HEK293T (cell line): Measurements from ENCODE around the gene PDE4B.

Experiments
- ARNT ChIP-seq: fragments of 450-650 bp; IDR thresholded peaks from 2 replicates; pipeline ENCODE4 v1.6.1; 2017; ENCODE audit warnings: mild to moderate bottlenecking
- BHLHE40 ChIP-seq: fragments of 450-650 bp; IDR thresholded peaks from 2 replicates; pipeline ENCODE4 v1.6.1; 2016; ENCODE audit warnings: mild to moderate bottlenecking, moderate library complexity, borderline replicate concordance
- ELF4 ChIP-seq: fragments of 450-650 bp; IDR thresholded peaks from 2 replicates; pipeline ENCODE4 v1.6.1; 2017; ENCODE audit warnings: antibody characterized with exemption
- FOXA1 ChIP-seq: fragments of 450-650 bp; IDR thresholded peaks from 2 replicates; pipeline ENCODE4 v1.6.1; 2016; ENCODE audit warnings: mild to moderate bottlenecking
- FOXK2 ChIP-seq: fragments of 450-650 bp; IDR thresholded peaks from 2 replicates; pipeline ENCODE4 v1.6.1; 2016; ENCODE audit warnings: mild to moderate bottlenecking
- FOXM1 ChIP-seq: fragments of 450-650 bp; IDR thresholded peaks from 2 replicates; pipeline ENCODE4 v1.6.1; 2017; ENCODE audit warnings: mild to moderate bottlenecking, borderline replicate concordance
- HDGF ChIP-seq: fragments of 450-650 bp; IDR thresholded peaks from 2 replicates; pipeline ENCODE4 v1.6.1; 2017; ENCODE audit warnings: antibody characterized with exemption, borderline replicate concordance
- L3MBTL2 ChIP-seq: fragments of 450-650 bp; conservative IDR thresholded peaks from 2 replicates; pipeline ENCODE4 v1.6.1; 2016; ENCODE audit warnings: mild to moderate bottlenecking
- NFRKB ChIP-seq: fragments of 450-650 bp; IDR thresholded peaks from 2 replicates; pipeline ENCODE4 v1.6.1; 2016; ENCODE audit warnings: mild to moderate bottlenecking, moderate library complexity
- SP1 ChIP-seq: fragments of 450-650 bp; IDR thresholded peaks from 2 replicates; pipeline ENCODE4 v1.6.1; 2017
- SUZ12 ChIP-seq: fragments of 450-650 bp; IDR thresholded peaks from 2 replicates; pipeline ENCODE4 v1.6.1; 2016; ENCODE audit warnings: mild to moderate bottlenecking
- TARDBP ChIP-seq: fragments of 450-650 bp; IDR thresholded peaks from 2 replicates; pipeline ENCODE4 v1.6.1; 2016
- ZNF384 ChIP-seq: fragments of 450-650 bp; IDR thresholded peaks from 2 replicates; pipeline ENCODE4 v1.6.1; 2016
- TF ChIP-seq, protein P1 (sequence below): fragments of 450-650 bp; IDR thresholded peaks from 2 replicates; pipeline ENCODE4 v1.6.1; 2016

DNA sequence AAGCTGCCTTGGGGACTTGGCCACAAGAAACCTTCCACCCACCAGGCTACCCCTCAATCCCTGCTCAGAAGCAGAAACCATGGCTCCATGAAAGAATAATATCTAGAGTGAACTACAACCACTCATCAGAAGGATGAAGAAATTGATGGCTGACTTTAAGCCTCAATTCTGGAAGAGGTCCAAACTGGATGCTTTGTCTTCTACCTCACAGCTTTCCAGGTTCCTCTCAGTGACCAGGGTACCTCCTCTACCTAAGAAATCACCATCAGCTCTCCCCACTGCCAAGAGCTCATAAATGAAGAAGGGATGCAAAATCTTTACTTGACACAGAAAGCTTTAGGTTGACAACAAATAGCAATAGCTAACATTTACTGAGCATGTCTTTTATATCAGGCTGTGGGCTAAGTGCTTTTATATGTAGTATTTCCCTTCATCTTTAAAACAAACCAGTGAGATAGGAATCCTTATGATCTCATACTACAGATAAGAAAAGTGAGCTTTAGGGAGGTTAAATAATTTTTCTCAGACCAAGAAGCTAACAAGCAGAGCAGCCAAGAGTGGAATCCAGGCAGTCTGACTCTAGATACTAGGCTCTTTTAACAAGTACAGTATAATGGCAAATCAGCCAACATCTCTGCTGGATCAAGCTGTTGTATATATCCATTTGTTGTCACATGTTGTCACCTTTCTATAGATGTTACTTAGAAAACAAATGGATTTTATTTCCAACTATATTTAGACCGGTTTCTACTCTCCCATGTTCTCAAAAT, 498.3 kb downstream of the PDE4B start:
- TF ChIP-seq FOXM1 (no peak), SP1 (no peak), FOXA1 (no peak), ZNF384 (no peak), TARDBP (no peak), HDGF (no peak), ELF4 (no peak), SUZ12 (no peak), FOXK2 (no peak), NFRKB (no peak), L3MBTL2 (no peak), ARNT (no peak), BHLHE40 (no peak)
- TF ChIP-seq, protein P1, sequence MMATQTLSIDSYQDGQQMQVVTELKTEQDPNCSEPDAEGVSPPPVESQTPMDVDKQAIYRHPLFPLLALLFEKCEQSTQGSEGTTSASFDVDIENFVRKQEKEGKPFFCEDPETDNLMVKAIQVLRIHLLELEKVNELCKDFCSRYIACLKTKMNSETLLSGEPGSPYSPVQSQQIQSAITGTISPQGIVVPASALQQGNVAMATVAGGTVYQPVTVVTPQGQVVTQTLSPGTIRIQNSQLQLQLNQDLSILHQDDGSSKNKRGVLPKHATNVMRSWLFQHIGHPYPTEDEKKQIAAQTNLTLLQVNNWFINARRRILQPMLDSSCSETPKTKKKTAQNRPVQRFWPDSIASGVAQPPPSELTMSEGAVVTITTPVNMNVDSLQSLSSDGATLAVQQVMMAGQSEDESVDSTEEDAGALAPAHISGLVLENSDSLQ: no peak
